ENCODE results near the gene SCUBE3. TPM values are rescaled to one million over a fixed set of nuclear protein-coding genes. Genes with fewer than 3 reads are reported as not detected.

SCUBE3 gene
- total RNA-seq, 1 experiment from 2014 or later, result 0.05 TPM

- Histone ChIP-seq H3K27ac (ENCODE audit: low read depth, low read length) (no peak overlapping the region), H3K27me3 (ENCODE audit: insufficient read depth, low read length) (no peaks in the 10 kb centered on the region), H3K9me2 (ENCODE audit: insufficient read depth) (no peaks in the 10 kb centered on the region), H4K20me1 (ENCODE audit: insufficient read depth) (no peaks in the 10 kb centered on the region), H3K4me2 (ENCODE audit: low read length) (no peak overlapping the region), H3K36me3 (ENCODE audit: control insufficient read depth in 1 of 2, insufficient read depth in 2 of 2, low read length in 2 of 2) (no peaks in the 10 kb centered on the region), H3K4me3 (replicated peaks in 1 of 2; ENCODE audit: low read depth in 1 of 2, low read length in 2 of 2) (no peak overlapping the region), H3K9ac (ENCODE audit: low read length) (no peak overlapping the region), H2AFZ (ENCODE audit: low read depth, low read length, poor library complexity, severe bottlenecking) (no peak overlapping the region), H3K4me1 (ENCODE audit: control insufficient read depth in 1 of 2, insufficient read depth in 2 of 2, low read length in 2 of 2) (no peaks in the 10 kb centered on the region), H3K9me3 (ENCODE audit: control insufficient read depth in 1 of 2, insufficient read depth in 1 of 2, low read depth in 1 of 2, low read length in 2 of 2) (no peaks in the 10 kb centered on the region), H3K79me2 (ENCODE audit: insufficient read depth, low read length) (no peaks in the 10 kb centered on the region)
- ChIA-PET RAD21 (ENCODE audit: low non-redundant PET in 1 of 2, low total read pairs in 2 of 2, uncharacterized antibody in 2 of 2, unreplicated experiment in 2 of 2) (no interaction called here), POLR2A (no interaction called here), CTCF (no interaction called here)
- no TSS peak for BruUV-seq (replicated peaks)
- intact Hi-C loops (cut with micrococcal nuclease), result no loop called here
- ATAC-seq, result no peak
- TF ChIP-seq FOSL1 (IDR thresholded peaks at IDR 0.05; ENCODE audit: low read depth) (no peak), SIN3A (IDR thresholded peaks at IDR 0.05; ENCODE audit: low read depth) (no peak), RAD21 (IDR thresholded peaks at IDR 0.05; ENCODE audit: low read depth) (no peak), ZNF274 (IDR thresholded peaks at IDR 0.05; ENCODE audit: low read depth, low read length) (no peak), ELF1 (IDR thresholded peaks at IDR 0.05; ENCODE audit: borderline replicate concordance, low read depth) (no peak), CEBPB (IDR thresholded peaks at IDR 0.05; ENCODE audit: low read depth) (no peak), ZFX (IDR thresholded peaks at IDR 0.05) (no peak), SRF (IDR thresholded peaks at IDR 0.05; ENCODE audit: low read depth) (no peak), EZH2 (IDR thresholded peaks at IDR 0.05) (no peak), POLR2AphosphoS5 (IDR thresholded peaks at IDR 0.05; ENCODE audit: low read depth, low read length) (no peak)
- TF ChIP-seq, protein P1, sequence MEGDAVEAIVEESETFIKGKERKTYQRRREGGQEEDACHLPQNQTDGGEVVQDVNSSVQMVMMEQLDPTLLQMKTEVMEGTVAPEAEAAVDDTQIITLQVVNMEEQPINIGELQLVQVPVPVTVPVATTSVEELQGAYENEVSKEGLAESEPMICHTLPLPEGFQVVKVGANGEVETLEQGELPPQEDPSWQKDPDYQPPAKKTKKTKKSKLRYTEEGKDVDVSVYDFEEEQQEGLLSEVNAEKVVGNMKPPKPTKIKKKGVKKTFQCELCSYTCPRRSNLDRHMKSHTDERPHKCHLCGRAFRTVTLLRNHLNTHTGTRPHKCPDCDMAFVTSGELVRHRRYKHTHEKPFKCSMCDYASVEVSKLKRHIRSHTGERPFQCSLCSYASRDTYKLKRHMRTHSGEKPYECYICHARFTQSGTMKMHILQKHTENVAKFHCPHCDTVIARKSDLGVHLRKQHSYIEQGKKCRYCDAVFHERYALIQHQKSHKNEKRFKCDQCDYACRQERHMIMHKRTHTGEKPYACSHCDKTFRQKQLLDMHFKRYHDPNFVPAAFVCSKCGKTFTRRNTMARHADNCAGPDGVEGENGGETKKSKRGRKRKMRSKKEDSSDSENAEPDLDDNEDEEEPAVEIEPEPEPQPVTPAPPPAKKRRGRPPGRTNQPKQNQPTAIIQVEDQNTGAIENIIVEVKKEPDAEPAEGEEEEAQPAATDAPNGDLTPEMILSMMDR (IDR thresholded peaks at IDR 0.05 in 2 of 3, conservative IDR thresholded peaks at IDR 0.05 in 1 of 3; ENCODE audit: borderline replicate concordance in 1 of 3, insufficient read depth in 1 of 3, low read depth in 2 of 3, low read length in 2 of 3), result no peak
- TF ChIP-seq, protein P2, sequence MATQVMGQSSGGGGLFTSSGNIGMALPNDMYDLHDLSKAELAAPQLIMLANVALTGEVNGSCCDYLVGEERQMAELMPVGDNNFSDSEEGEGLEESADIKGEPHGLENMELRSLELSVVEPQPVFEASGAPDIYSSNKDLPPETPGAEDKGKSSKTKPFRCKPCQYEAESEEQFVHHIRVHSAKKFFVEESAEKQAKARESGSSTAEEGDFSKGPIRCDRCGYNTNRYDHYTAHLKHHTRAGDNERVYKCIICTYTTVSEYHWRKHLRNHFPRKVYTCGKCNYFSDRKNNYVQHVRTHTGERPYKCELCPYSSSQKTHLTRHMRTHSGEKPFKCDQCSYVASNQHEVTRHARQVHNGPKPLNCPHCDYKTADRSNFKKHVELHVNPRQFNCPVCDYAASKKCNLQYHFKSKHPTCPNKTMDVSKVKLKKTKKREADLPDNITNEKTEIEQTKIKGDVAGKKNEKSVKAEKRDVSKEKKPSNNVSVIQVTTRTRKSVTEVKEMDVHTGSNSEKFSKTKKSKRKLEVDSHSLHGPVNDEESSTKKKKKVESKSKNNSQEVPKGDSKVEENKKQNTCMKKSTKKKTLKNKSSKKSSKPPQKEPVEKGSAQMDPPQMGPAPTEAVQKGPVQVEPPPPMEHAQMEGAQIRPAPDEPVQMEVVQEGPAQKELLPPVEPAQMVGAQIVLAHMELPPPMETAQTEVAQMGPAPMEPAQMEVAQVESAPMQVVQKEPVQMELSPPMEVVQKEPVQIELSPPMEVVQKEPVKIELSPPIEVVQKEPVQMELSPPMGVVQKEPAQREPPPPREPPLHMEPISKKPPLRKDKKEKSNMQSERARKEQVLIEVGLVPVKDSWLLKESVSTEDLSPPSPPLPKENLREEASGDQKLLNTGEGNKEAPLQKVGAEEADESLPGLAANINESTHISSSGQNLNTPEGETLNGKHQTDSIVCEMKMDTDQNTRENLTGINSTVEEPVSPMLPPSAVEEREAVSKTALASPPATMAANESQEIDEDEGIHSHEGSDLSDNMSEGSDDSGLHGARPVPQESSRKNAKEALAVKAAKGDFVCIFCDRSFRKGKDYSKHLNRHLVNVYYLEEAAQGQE (IDR thresholded peaks at IDR 0.05; ENCODE audit: low read depth), result no peak
- TF ChIP-seq, protein P3, sequence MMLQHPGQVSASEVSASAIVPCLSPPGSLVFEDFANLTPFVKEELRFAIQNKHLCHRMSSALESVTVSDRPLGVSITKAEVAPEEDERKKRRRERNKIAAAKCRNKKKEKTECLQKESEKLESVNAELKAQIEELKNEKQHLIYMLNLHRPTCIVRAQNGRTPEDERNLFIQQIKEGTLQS (IDR thresholded peaks at IDR 0.05), result no peak
- no peak for DNase-seq (ENCODE audit: low read depth, low spot score)
These were observed 29.1 kb downstream of the SCUBE3 start for GRCh38 chr6:35242906-35243305.

All from HCT116 (cell line).